Heart right ventricle (tissue), 16 donors: Measurements from ENCODE around the gene EEF1G. TPM values are rescaled to one million over a fixed set of nuclear protein-coding genes. Genes with fewer than 3 reads are reported as not detected.

ENCODE experiments used
- ATAC-seq, 8 donors: fragments of 200-7000 bp; cut with Tn5 transposase; one replicate each; pipeline ENCODE4 v1.9.1; 2020; ENCODE audit warnings: mild to moderate bottlenecking in 8 of 8, moderate library complexity in 8 of 8, moderate number of reproducible peaks in 1 of 8
- DNase-seq, 2 donors: peaks; one replicate each; pipeline ENCODE4 v3.0.0-alpha.2; 2020
- H3K27ac ChIP-seq, 10 donors: fragments of 200-600 bp; sonication (generic) in 2 of 10; one replicate each; pipeline versions ENCODE4 v1.5.0 to v1.8.0; 2020 to 2022; ENCODE audit warnings: mild to moderate bottlenecking in 3 of 10
- H3K27me3 ChIP-seq, 7 donors: fragments of 200-600 bp; one replicate each; pipeline ENCODE4 v1.8.0; 2021 to 2022; ENCODE audit warnings: mild to moderate bottlenecking in 2 of 7
- H3K36me3 ChIP-seq, 9 donors: fragments of 200-600 bp; sonication (generic) in 1 of 9; one replicate each; pipeline versions ENCODE4 v1.5.0 to v1.8.0; 2020 to 2022; ENCODE audit warnings: mild to moderate bottlenecking in 2 of 9
- H3K4me1 ChIP-seq, 9 donors: fragments of 200-600 bp; sonication (generic) in 1 of 9; one replicate each; pipeline versions ENCODE4 v1.5.0 to v1.8.0; 2020 to 2022; ENCODE audit warnings: mild to moderate bottlenecking in 4 of 9
- H3K4me3 ChIP-seq, 10 donors: fragments of 200-600 bp; sonication (generic) in 2 of 10; one replicate each; pipeline versions ENCODE4 v1.5.0 to v1.8.0; 2020 to 2022; ENCODE audit warnings: mild to moderate bottlenecking in 7 of 10, moderate library complexity in 2 of 10
- H3K9me3 ChIP-seq, 11 donors: fragments of 200-600 bp in 10 of 11; sonication (generic) in 2 of 11; one replicate each; pipeline versions ENCODE4 v1.5.0 to v1.8.0; 2013 to 2022; ENCODE audit warnings: mild to moderate bottlenecking in 2 of 11, control low read depth in 1 of 11, moderate library complexity in 1 of 11
- CTCF ChIP-seq, 9 donors: fragments of 200-600 bp; sonication (generic) in 2 of 9; IDR thresholded peaks; one replicate each; pipeline versions ENCODE4 v1.5.0 to v1.8.0; 2021 to 2022; ENCODE audit warnings: antibody characterized with exemption in 9 of 9, mild to moderate bottlenecking in 5 of 9, moderate library complexity in 1 of 9
- WGBS, 2 donors: extraction: QIAGEN DNeasy Blood & Tissue Kit; methylation state at CpG; one replicate each; pipeline ENCODE4 v1.1.7; 2013; ENCODE audit warnings: inconsistent platforms in 1 of 2; 5-methylcytosine and 5-hydroxymethylcytosine counted together
- intact Hi-C, 10 donors: fragments of 100-400 bp; cut with DNase I; formaldehyde crosslinking; loops; one replicate each; pipeline versions ENCODE4 v1.11.1 to v1.14.2; 2022
- polyA plus RNA-seq, 2 donors: library from polyadenylated mRNA; stranded (reverse); fragments of 200-250 nt; gene quantifications; one replicate each; pipeline ENCODE4 v1.2.3, GENCODE V29; 2013
- total RNA-seq, 10 donors: library from RNA; stranded (reverse); fragmentation: NEBNext Ultra II Directional in 3 of 10; extraction: Animal tissue kit (Norgen Biotek cat#: 25700) in 3 of 10; gene quantifications; one replicate each; pipeline versions ENCODE4 v1.2.1 to v1.2.4, GENCODE V29; 2021 to 2023
- donor health status: Arrhythmogenic right ventricular cardiomyopathy.
- donor health status: ischemic (EF 13 %, LVEDD 7.1; RV severe dilation, severe dysfunction).
- donor health status: healthy with polysubstance abuse.
- donor health status: DM: no; HTN: yes; CAD: no.
- donor health status: DM: no; HTN: no; CAD: no.
- donor health status: ischemic (EF 25% LVEDD 6.9; RV normal size, moderate dysfunction).
- donor health status: ischemic (EF 25% LVEDD 5.7; RV mildly dilated, moderate dysfunction).
- donor health status: healthy.
- donor health status: DM: yes; HTN: yes; CAD: no.
- donor health status: Ischemic cardiomyopathy.
- donor health status: ischemic (EF 35%, LVEDD 5.7; RV mildly dilated, moderate dysfunction).
- donor health status: nonischemic (EF 11% LVEDD 7.7; RV severe dilation, severe dysfunction).
- donor health status: DM: yes; HTN: yes; CAD: no.
- donor health status: PGD.
- donor health status: ischemic (EF 29% LVEDD 5.4; RV normal size, mild dysfunction).
- donor health status: nonischemic (EF 23%, LVEDD 6.1; RV moderate dilation, normal function).

Gene EEF1G
- total and polyA plus RNA-seq, 12 donors = 555 to 1,173 (median 1,002) TPM

- intact Hi-C loops = loop anchor here in 3 of 10 donors (2.0 to 5.0 kb wide), 2 partner anchors 14 to 60 kb away; no protein-coding TSS in a partner anchor
- DNase-seq = no peak
Measured at GRCh38 chr11:62556875-62557631, 16.6 kb downstream of the EEF1G start.

GRCh38 chr11:62556108-62556874 lies 17.4 kb downstream of the EEF1G start:
- Histone ChIP-seq H3K36me3 (peaks cover 0 to 39% (median 17%) of the 10 kb centered on the region in 9 donors), H3K27me3 (no peaks in the 10 kb centered on the region), H3K4me3 (peak overlapping the region in 3 of 10 donors; percentile 7 to 30 (median 13)), H3K9me3 (no peaks in the 10 kb centered on the region), H3K27ac (peak overlapping the region; percentile 61 to 98 (median 92)), H3K4me1 (peaks cover 41 to 95% (median 80%) of the 10 kb centered on the region in 9 donors)
- ATAC-seq (peak; percentile 58 to 73 (median 68)), DNase-seq (peak; percentile 84 to 88)
- intact Hi-C loops = loop anchor here in 3 of 10 donors (2.0 to 5.0 kb wide), 2 partner anchors 13 to 59 kb away; no protein-coding TSS in a partner anchor
- 17 to 21% methylated on average over 14 of the region's 14 CpGs for WGBS, 2 donors
- TF ChIP-seq CTCF (IDR thresholded peaks at IDR 0.05) = no peak

More at GRCh38 chr11:62556875-62557631, 16.6 kb downstream of the EEF1G start:
- Histone ChIP-seq H3K4me1 (peaks cover 34 to 88% (median 74%) of the 10 kb centered on the region in 9 donors), H3K9me3 (no peaks in the 10 kb centered on the region), H3K27me3 (no peaks in the 10 kb centered on the region), H3K27ac (peak overlapping the region; percentile 61 to 98 (median 92)), H3K36me3 (peaks cover 0 to 47% (median 25%) of the 10 kb centered on the region in 9 donors), H3K4me3 (peak overlapping the region in 1 of 10 donors; percentile 30)
- 67 to 71% methylated on average over 3 of the region's 3 CpGs for WGBS, 2 donors
- ATAC-seq = no peak
- TF ChIP-seq CTCF (IDR thresholded peaks at IDR 0.05) = no peak

GRCh38 chr11:62555464-62556107 lies 18.1 kb downstream of the EEF1G start:
- H3K36me3 ChIP-seq = peaks cover 0 to 34% (median 14%) of the 10 kb centered on the region in 9 donors
- H3K27me3 ChIP-seq = no peaks in the 10 kb centered on the region
- no peak for TF ChIP-seq CTCF (IDR thresholded peaks at IDR 0.05)
- no peaks in the 10 kb centered on the region for H3K9me3 ChIP-seq
- peak overlapping the region; percentile 61 to 98 (median 92) for H3K27ac ChIP-seq
- 37 to 44% methylated on average over 4 of the region's 4 CpGs for WGBS, 2 donors
- H3K4me3 ChIP-seq = peak overlapping the region in 2 of 10 donors; percentile 13 to 30
- DNase-seq (no peak), ATAC-seq (no peak)
- intact Hi-C loops = loop anchor here in 3 of 10 donors (2.0 to 5.0 kb wide), 2 partner anchors 13 to 58 kb away; no protein-coding TSS in a partner anchor
- peaks cover 37 to 94% (median 80%) of the 10 kb centered on the region in 9 donors for H3K4me1 ChIP-seq
